HL-60 (cell line): ENCODE measurements around the gene ROBO1.

Source experiments
- CTCF ChIP-seq: IDR thresholded peaks from one replicate; pipeline ENCODE4 v1.5.1; 2011; ENCODE audit warnings: low read length, control low read depth, inconsistent platforms; ENCODE audit not compliant: insufficient read depth
- GABPA ChIP-seq: IDR thresholded peaks from 2 replicates; pipeline ENCODE4 v1.6.1; 2012; ENCODE audit warnings: low read depth
- POLR2AphosphoS5 ChIP-seq: IDR thresholded peaks from 2 replicates; pipeline ENCODE4 v1.6.1; 2012; ENCODE audit warnings: low read depth
- SPI1 ChIP-seq: IDR thresholded peaks from 2 replicates; pipeline ENCODE4 v1.6.1; 2012; ENCODE audit warnings: low read depth, mild to moderate bottlenecking, borderline replicate concordance
- TF ChIP-seq, protein P1 (sequence below): IDR thresholded peaks from 2 replicates; pipeline ENCODE4 v1.6.1; 2012; ENCODE audit warnings: low read depth; ENCODE audit not compliant: insufficient replicate concordance

GRCh38 chr3:79067734-79068133 lies 700.1 kb downstream of the ROBO1 start:
- TF ChIP-seq CTCF (no peak), GABPA (no peak), POLR2AphosphoS5 (no peak), SPI1 (no peak)
- TF ChIP-seq, protein P1, sequence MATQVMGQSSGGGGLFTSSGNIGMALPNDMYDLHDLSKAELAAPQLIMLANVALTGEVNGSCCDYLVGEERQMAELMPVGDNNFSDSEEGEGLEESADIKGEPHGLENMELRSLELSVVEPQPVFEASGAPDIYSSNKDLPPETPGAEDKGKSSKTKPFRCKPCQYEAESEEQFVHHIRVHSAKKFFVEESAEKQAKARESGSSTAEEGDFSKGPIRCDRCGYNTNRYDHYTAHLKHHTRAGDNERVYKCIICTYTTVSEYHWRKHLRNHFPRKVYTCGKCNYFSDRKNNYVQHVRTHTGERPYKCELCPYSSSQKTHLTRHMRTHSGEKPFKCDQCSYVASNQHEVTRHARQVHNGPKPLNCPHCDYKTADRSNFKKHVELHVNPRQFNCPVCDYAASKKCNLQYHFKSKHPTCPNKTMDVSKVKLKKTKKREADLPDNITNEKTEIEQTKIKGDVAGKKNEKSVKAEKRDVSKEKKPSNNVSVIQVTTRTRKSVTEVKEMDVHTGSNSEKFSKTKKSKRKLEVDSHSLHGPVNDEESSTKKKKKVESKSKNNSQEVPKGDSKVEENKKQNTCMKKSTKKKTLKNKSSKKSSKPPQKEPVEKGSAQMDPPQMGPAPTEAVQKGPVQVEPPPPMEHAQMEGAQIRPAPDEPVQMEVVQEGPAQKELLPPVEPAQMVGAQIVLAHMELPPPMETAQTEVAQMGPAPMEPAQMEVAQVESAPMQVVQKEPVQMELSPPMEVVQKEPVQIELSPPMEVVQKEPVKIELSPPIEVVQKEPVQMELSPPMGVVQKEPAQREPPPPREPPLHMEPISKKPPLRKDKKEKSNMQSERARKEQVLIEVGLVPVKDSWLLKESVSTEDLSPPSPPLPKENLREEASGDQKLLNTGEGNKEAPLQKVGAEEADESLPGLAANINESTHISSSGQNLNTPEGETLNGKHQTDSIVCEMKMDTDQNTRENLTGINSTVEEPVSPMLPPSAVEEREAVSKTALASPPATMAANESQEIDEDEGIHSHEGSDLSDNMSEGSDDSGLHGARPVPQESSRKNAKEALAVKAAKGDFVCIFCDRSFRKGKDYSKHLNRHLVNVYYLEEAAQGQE, result no peak
